GM12878 (cell line): Measurements from ENCODE around the gene ANGEL1. TPM values are rescaled to one million over a fixed set of nuclear protein-coding genes. Genes with fewer than 3 reads are reported as not detected.

ENCODE experiments used
- ATAC-seq: fragments of 200-7000 bp; cut with Tn5 transposase; 3 replicates; pipeline ENCODE4 v1.9.1; 2020; ENCODE audit warnings: mild to moderate bottlenecking, moderate library complexity
- BruUV-seq: library from RNA; stranded (reverse); fragments of 400-500 nt; replicated peaks from 2 replicates; lab custom pipeline; 2021; lab: Mats Ljungman, UMichigan
- CTCF ChIA-PET: fragments of 300-600 bp; sonication (Branson Sonifier 250); formaldehyde crosslinking; extraction: SDS; loops from one replicate; lab custom pipeline; 2021; ENCODE audit warnings: inconsistent platforms; lab: Yijun Ruan, JAX
- POLR2A ChIA-PET: fragments of 350-600 bp; formaldehyde crosslinking; extraction: SDS; loops from one replicate; lab custom pipeline; 2021; ENCODE audit warnings: inconsistent platforms; lab: Charles Lee
- RAD21 ChIA-PET: fragments of 300-600 bp; sonication (Branson Sonifier 250); formaldehyde crosslinking; loops from one replicate; lab custom pipeline; 2023; ENCODE audit warnings: antibody characterized with exemption; ENCODE audit not compliant: unreplicated experiment; lab: Charles Lee
- SMC1A ChIA-PET: fragments of 300-600 bp; sonication (Branson Sonifier 250); formaldehyde crosslinking; loops from one replicate; lab custom pipeline; 2023; ENCODE audit not compliant: unreplicated experiment, uncharacterized antibody; lab: Charles Lee
- DNase-seq: peaks from one replicate; pipeline ENCODE4 v3.0.0-alpha.2; 2011; ENCODE audit warnings: low read depth, low spot score
- FAIRE-seq: peaks from 3 replicates; lab custom pipeline; 2011; peaks lifted over from hg19 to GRCh38; lab: Jason Lieb, UNC
- H2AFZ ChIP-seq: 2 replicates; pipeline ENCODE4 v1.6.0; 2011; ENCODE audit warnings: low read depth, low read length, control low read depth; ENCODE audit not compliant: control insufficient read depth
- H3K27ac ChIP-seq: 2 replicates; pipeline ENCODE4 v1.5.1; 2011; ENCODE audit warnings: control low read depth; ENCODE audit not compliant: control insufficient read depth, insufficient read depth
- H3K27me3 ChIP-seq, 2 experiments: replicated peaks in 1 of 2; 2 replicates each; pipeline versions ENCODE4 v1.6.0 to v1.6.1; 2011; ENCODE audit warnings: low read length in 1 of 2; ENCODE audit not compliant: control insufficient read depth in 2 of 2, insufficient read depth in 2 of 2
- H3K36me3 ChIP-seq, 2 experiments: 2 replicates each; pipeline ENCODE4 v1.5.1; 2011; ENCODE audit warnings: low read length in 1 of 2; ENCODE audit not compliant: control insufficient read depth in 2 of 2, insufficient read depth in 2 of 2
- H3K4me1 ChIP-seq: 2 replicates; pipeline ENCODE4 v1.6.1; 2011; ENCODE audit warnings: mild to moderate bottlenecking, low read length, moderate library complexity, mixed read lengths; ENCODE audit not compliant: control insufficient read depth, insufficient read depth
- H3K4me2 ChIP-seq: 2 replicates; pipeline ENCODE4 v1.6.0; 2011; ENCODE audit warnings: control low read depth; ENCODE audit not compliant: control insufficient read depth, insufficient read depth
- H3K4me3 ChIP-seq: fragments of 200-600 bp; sonication (generic); 2 replicates; pipeline ENCODE4 v1.5.1; 2016
- H3K79me2 ChIP-seq: 2 replicates; pipeline ENCODE4 v1.6.0; 2011; ENCODE audit warnings: low read length; ENCODE audit not compliant: control insufficient read depth, insufficient read depth
- H3K9ac ChIP-seq: 2 replicates; pipeline ENCODE4 v1.8.0; 2011; ENCODE audit warnings: low read length, control low read depth, mixed read lengths; ENCODE audit not compliant: control insufficient read depth, insufficient read depth
- H3K9me3 ChIP-seq: replicated peaks from 3 replicates; pipeline ENCODE4 v1.5.1; 2011; ENCODE audit warnings: mild to moderate bottlenecking, low read length; ENCODE audit not compliant: control insufficient read depth, insufficient read depth
- H4K20me1 ChIP-seq: 2 replicates; pipeline ENCODE4 v1.6.0; 2011; ENCODE audit not compliant: control insufficient read depth, insufficient read depth
- CHD4 ChIP-seq: fragments of 200-600 bp; sonication (generic); IDR thresholded peaks from 2 replicates; pipeline ENCODE4 v1.6.1; 2016; ENCODE audit warnings: mild to moderate bottlenecking
- E2F4 ChIP-seq: IDR thresholded peaks from 2 replicates; pipeline ENCODE4 v1.6.1; 2012; ENCODE audit warnings: low read depth, low read length, improper control_type of control experiment
- ESRRA ChIP-seq: IDR thresholded peaks from 2 replicates; pipeline ENCODE4 v1.6.1; 2012; ENCODE audit warnings: mild to moderate bottlenecking, low read length, improper control_type of control experiment
- FOXK2 ChIP-seq: fragments of 450-650 bp; IDR thresholded peaks from 2 replicates; pipeline ENCODE4 v1.6.1; 2017; ENCODE audit warnings: mild to moderate bottlenecking, moderate library complexity
- RELA ChIP-seq: fragments of 450-650 bp; IDR thresholded peaks from 2 replicates; pipeline ENCODE4 v1.8.0; 2014; ENCODE audit warnings: borderline replicate concordance; ENCODE audit not compliant: partially characterized antibody
- SRF ChIP-seq, 2 experiments: IDR thresholded peaks; 2 replicates each; pipeline ENCODE4 v1.6.1; 2011; ENCODE audit warnings: low read depth in 2 of 2, low read length in 2 of 2, mild to moderate bottlenecking in 1 of 2, moderate library complexity in 1 of 2
- ZNF687 ChIP-seq: fragments of 450-650 bp; IDR thresholded peaks from 2 replicates; pipeline ENCODE4 v1.6.1; 2017; ENCODE audit warnings: mild to moderate bottlenecking, moderate library complexity
- WGBS: methylation state at CpG from one replicate; pipeline ENCODE4 v1.1.6; 2016; ENCODE audit warnings: low lambda C conversion rate; ENCODE audit not compliant: insufficient replicate concordance, insufficient coverage; ENCODE audit errors: missing lambda C conversion rate; 5-methylcytosine and 5-hydroxymethylcytosine counted together
- in situ Hi-C: fragments of 300-500 bp; cut with MboI; formaldehyde crosslinking; loops from 9 replicates; pipeline ENCODE4 v1.14.3; 2018; ENCODE audit warnings: mixed read lengths
- intact Hi-C: fragments of 100-400 bp; cut with micrococcal nuclease; formaldehyde crosslinking; loops from one replicate; pipeline ENCODE4 v1.14.2; 2022; ENCODE audit not compliant: unreplicated experiment
- polyA plus RNA-seq, 11 experiments: library from polyadenylated mRNA; depleted of rRNA in 4 of 11; unstranded in 6 of 11; stranded (reverse) in 5 of 11; fragments of >200 nt; fragmentation: Nextera tagmentation in 4 of 11; fragmentation: Illumina TruSeq in 1 of 11; extraction: Ambion mirVana in 4 of 11; extraction: Trizol in 1 of 11; gene quantifications; 1 replicate in 1 of 11; 2 replicates in 10 of 11; pipeline versions ENCODE4 v1.2.1 to v1.2.3, GENCODE V29; 2011 to 2016; ENCODE audit warnings: inconsistent platforms in 2 of 11, missing spikeins in 2 of 11, low read depth in 1 of 11
- total RNA-seq, 4 experiments: library from RNA; depleted of rRNA in 3 of 4; stranded (reverse); fragments of >200 nt in 3 of 4; fragmentation: Illumina TruSeq in 1 of 4; extraction: Trizol in 1 of 4; gene quantifications; 2 replicates each; pipeline versions ENCODE4 v1.2.1 to v1.2.3, GENCODE V29; 2013 to 2021

Gene ANGEL1
- total and polyA plus RNA-seq, 10 of the 15 experiments (the other 5 are each of a cell fraction or from before 2014, with no cell fraction given) = 1.7 to 29.7 (median 12.3) TPM

GRCh38 chr14:76780360-76780759 is 32.3 kb downstream of the ANGEL1 start (continued):
- no peak for TF ChIP-seq ZNF687
- TF ChIP-seq RELA = no peak
- TF ChIP-seq SRF (IDR thresholded peaks at IDR 0.05; ENCODE audit: low read depth in 2 of 2, low read length in 2 of 2) = no peak
- TF ChIP-seq, all 136 proteins: peak for 0

- Histone ChIP-seq H3K9ac (no peak overlapping the region), H3K4me1 (peaks cover 15% of the 10 kb centered on the region), H3K79me2 (no peaks in the 10 kb centered on the region), H3K4me3 (no peak overlapping the region), H3K27me3 (no peaks in the 10 kb centered on the region), H3K9me3 (no peaks in the 10 kb centered on the region), H2AFZ (no peak overlapping the region), H3K36me3 (peaks cover 0 to 2% of the 10 kb centered on the region in 2 experiments; a peak in 3 of 4 replicates), H3K27ac (no peak overlapping the region), H3K4me2 (no peak overlapping the region), H4K20me1 (no peaks in the 10 kb centered on the region; the same call in 1 of the 2 replicates)
- CTCF ChIA-PET = interaction anchor here (8.9 kb wide), 1 partner anchor 71 kb away, joined by 136 read pairs; no protein-coding TSS in a partner anchor
- BruUV-seq = no TSS peak
- TF ChIP-seq E2F4 (no peak), ESRRA (no peak), FOXK2 (no peak), CHD4 (no peak)
- FAIRE-seq = no peak
- in situ Hi-C loops (loop anchor here (5.0 kb wide), 1 partner anchor 63 kb away; no protein-coding TSS in a partner anchor), intact Hi-C loops (no loop called here)
- SMC1A ChIA-PET = interaction anchor here (6.1 kb wide), 1 partner anchor 70 kb away, joined by 67 read pairs; no protein-coding TSS in a partner anchor
- no peak for DNase-seq
- no peak for ATAC-seq
- POLR2A ChIA-PET = no interaction called here
- RAD21 ChIA-PET = interaction anchor here (1.9 kb wide), 1 partner anchor 69 kb away, joined by 6 read pairs; no protein-coding TSS in a partner anchor
- 100% methylated on average over 2 of the region's 2 CpGs for WGBS
Observed at GRCh38 chr14:76780058-76780345, 32.7 kb downstream of the ANGEL1 start.
